Esophagus muscularis mucosa (tissue), 4 donors: ENCODE measurements around the gene SEMA6A. TPM values are rescaled to one million over a fixed set of nuclear protein-coding genes. Genes with fewer than 3 reads are reported as not detected.
A peak's percentile ranks its signal among the peaks of the same experiment; 100 is the strongest.

Experiments used
- DNase-seq: peaks from one replicate; pipeline ENCODE4 v3.0.0-alpha.2; 2017; ENCODE audit errors: extremely low spot score
- H3K27ac ChIP-seq, 4 donors: fragments of 200-600 bp; sonication (generic); replicated peaks in 1 of 4; 1 replicate in 3 of 4; 2 replicates in 1 of 4; pipeline ENCODE4 v1.5.1; 2016 to 2019; ENCODE audit warnings: mild to moderate bottlenecking in 1 of 4
- H3K27me3 ChIP-seq, 4 donors: fragments of 200-600 bp; sonication (generic); one replicate each; pipeline versions ENCODE4 v1.5.1 to v1.6.0; 2016 to 2019
- H3K36me3 ChIP-seq, 4 donors: fragments of 200-600 bp; sonication (generic); one replicate each; pipeline ENCODE4 v1.5.1; 2016 to 2019
- H3K4me1 ChIP-seq, 4 donors: fragments of 200-600 bp; sonication (generic); one replicate each; pipeline ENCODE4 v1.5.1; 2016 to 2019
- H3K4me3 ChIP-seq, 4 donors: fragments of 200-600 bp; sonication (generic); 1 replicate in 2 of 4; 2 replicates in 2 of 4; pipeline ENCODE4 v1.5.1; 2016 to 2019; ENCODE audit warnings: mild to moderate bottlenecking in 4 of 4, moderate library complexity in 1 of 4
- H3K9me3 ChIP-seq, 4 donors: fragments of 200-600 bp; sonication (generic); 1 replicate in 3 of 4; 2 replicates in 1 of 4; pipeline ENCODE4 v1.5.1; 2016 to 2019
- EP300 ChIP-seq: sonication (generic); formaldehyde crosslinking; IDR thresholded peaks from one replicate; pipeline ENCODE4 v1.6.1; 2017; ENCODE audit warnings: antibody characterized with exemption
- POLR2A ChIP-seq: fragments of 450-650 bp; IDR thresholded peaks from one replicate; pipeline ENCODE4 v1.6.1; 2017; ENCODE audit warnings: antibody characterized with exemption, moderate library complexity, mild to moderate bottlenecking, low read depth
- POLR2AphosphoS5 ChIP-seq, 2 donors: sonication (generic); formaldehyde crosslinking; IDR thresholded peaks; one replicate each; pipeline ENCODE4 v1.6.1; 2017; ENCODE audit warnings: antibody characterized with exemption in 2 of 2
- WGBS: methylation state at CpG from one replicate; pipeline ENCODE4 v1.1.5; 2018; 5-methylcytosine and 5-hydroxymethylcytosine counted together
- intact Hi-C: fragments of 100-400 bp; cut with DNase I; formaldehyde crosslinking; loops from one replicate; pipeline ENCODE4 v1.15.1; 2023
- total RNA-seq, 4 donors: library from RNA; depleted of rRNA; stranded (reverse); fragments of >200 nt; gene quantifications; one replicate each; pipeline versions ENCODE4 v1.1.0 to v1.2.1, GENCODE V29; 2016
- TF ChIP-seq, protein P1 (sequence below), 3 experiments: fragments of 200-600 bp in 2 of 3; fragments of 450-650 bp in 1 of 3; sonication (generic) in 2 of 3; IDR thresholded peaks; one replicate each; pipeline ENCODE4 v1.5.1; 2017 to 2019; ENCODE audit warnings: antibody characterized with exemption in 3 of 3, mild to moderate bottlenecking in 2 of 3, moderate library complexity in 1 of 3

SEMA6A gene
- total RNA-seq, 4 donors from 2014 or later: 10.9 to 20.9 (median 14.3) TPM

GRCh38 chr5:116395226-116395625 is 179.4 kb downstream of the SEMA6A start:
- Histone ChIP-seq H3K27me3 (no peaks in the 10 kb centered on the region), H3K27ac (peak overlapping the region; percentile 70 to 81 (median 75)), H3K9me3 (no peaks in the 10 kb centered on the region), H3K4me1 (peaks cover 23 to 35% (median 30%) of the 10 kb centered on the region in 4 donors), H3K36me3 (peaks cover 0 to 7% (median 0%) of the 10 kb centered on the region in 4 donors), H3K4me3 (no peak overlapping the region)
- WGBS: 39% methylated on average over 9 of the region's 9 CpGs
- intact Hi-C loops: no loop called here
- no peak for DNase-seq
- TF ChIP-seq, protein P1, sequence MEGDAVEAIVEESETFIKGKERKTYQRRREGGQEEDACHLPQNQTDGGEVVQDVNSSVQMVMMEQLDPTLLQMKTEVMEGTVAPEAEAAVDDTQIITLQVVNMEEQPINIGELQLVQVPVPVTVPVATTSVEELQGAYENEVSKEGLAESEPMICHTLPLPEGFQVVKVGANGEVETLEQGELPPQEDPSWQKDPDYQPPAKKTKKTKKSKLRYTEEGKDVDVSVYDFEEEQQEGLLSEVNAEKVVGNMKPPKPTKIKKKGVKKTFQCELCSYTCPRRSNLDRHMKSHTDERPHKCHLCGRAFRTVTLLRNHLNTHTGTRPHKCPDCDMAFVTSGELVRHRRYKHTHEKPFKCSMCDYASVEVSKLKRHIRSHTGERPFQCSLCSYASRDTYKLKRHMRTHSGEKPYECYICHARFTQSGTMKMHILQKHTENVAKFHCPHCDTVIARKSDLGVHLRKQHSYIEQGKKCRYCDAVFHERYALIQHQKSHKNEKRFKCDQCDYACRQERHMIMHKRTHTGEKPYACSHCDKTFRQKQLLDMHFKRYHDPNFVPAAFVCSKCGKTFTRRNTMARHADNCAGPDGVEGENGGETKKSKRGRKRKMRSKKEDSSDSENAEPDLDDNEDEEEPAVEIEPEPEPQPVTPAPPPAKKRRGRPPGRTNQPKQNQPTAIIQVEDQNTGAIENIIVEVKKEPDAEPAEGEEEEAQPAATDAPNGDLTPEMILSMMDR (IDR thresholded peaks at IDR 0.05): no peak
- no peak for TF ChIP-seq POLR2AphosphoS5 (IDR thresholded peaks at IDR 0.05)
- no peak for TF ChIP-seq POLR2A
- TF ChIP-seq EP300: no peak

GRCh38 chr5:116394186-116394867 is 180.3 kb downstream of the SEMA6A start:
- peak overlapping the region in 3 of 4 donors; percentile 70 to 81 (median 80) for H3K27ac ChIP-seq
- no peak overlapping the region for H3K4me3 ChIP-seq
- 78% methylated on average over 5 of the region's 5 CpGs for WGBS
- no peaks in the 10 kb centered on the region for H3K36me3 ChIP-seq
- intact Hi-C loops: no loop called here
- H3K4me1 ChIP-seq: peaks cover 23 to 35% (median 30%) of the 10 kb centered on the region in 4 donors
- H3K27me3 ChIP-seq: no peaks in the 10 kb centered on the region
- TF ChIP-seq, protein P1 (IDR thresholded peaks at IDR 0.05): no peak
- TF ChIP-seq POLR2AphosphoS5 (IDR thresholded peaks at IDR 0.05) (no peak), EP300 (no peak), POLR2A (no peak)
- DNase-seq: no peak
- no peaks in the 10 kb centered on the region for H3K9me3 ChIP-seq
